ENCODE results near the gene BICDL2.
A peak's percentile ranks its signal among the peaks of the same experiment; 100 is the strongest.

Gene BICDL2

GRCh38 chr16:3058139-3059030 lies 21.6 kb upstream of the BICDL2 start:
- DNase-seq (ENCODE audit: low spot score), result peak; percentile 23
- H2BK12ac ChIP-seq (ENCODE audit: low read length), result no peak overlapping the region
- H3K27ac ChIP-seq (replicated peaks; ENCODE audit: low read length), result no peak overlapping the region
- peak overlapping the region; percentile 89 for H3K23ac ChIP-seq (ENCODE audit: low read depth, low read length, poor library complexity)
- peaks cover 0 to 13% (median 0%) of the 10 kb centered on the region in 3 experiments for H3K27me3 ChIP-seq (ENCODE audit: control insufficient read depth in 3 of 3, insufficient read depth in 3 of 3, low read depth in 1 of 3, low read length in 3 of 3)
- H3K4me2 ChIP-seq (ENCODE audit: insufficient read depth, low read length, poor library complexity, severe bottlenecking), result peak overlapping the region; percentile 96
- H2AK5ac ChIP-seq (ENCODE audit: low read depth, low read length), result peak overlapping the region; percentile 73
- no peak overlapping the region for H2BK5ac ChIP-seq (ENCODE audit: low read length)
- H3K14ac ChIP-seq (ENCODE audit: low read length), result no peak overlapping the region
- peak overlapping the region; percentile 58 to 88 for H3K4me3 ChIP-seq (ENCODE audit: low read length in 2 of 2)
- no peak overlapping the region for H2BK120ac ChIP-seq (ENCODE audit: low read depth, low read length)
- WGBS, 2 donors (ENCODE audit: extremely low coverage in 2 of 2, insufficient read length in 2 of 2, insufficient replicate concordance in 1 of 2), result no CpG with 5 or more reads among the region's 77 CpGs
- peaks cover 5 to 7% of the 10 kb centered on the region in 2 donors for H3K4me1 ChIP-seq (ENCODE audit: control insufficient read depth in 2 of 2, insufficient read depth in 1 of 2, low read depth in 1 of 2, low read length in 2 of 2)
- H3K18ac ChIP-seq (ENCODE audit: low read length), result peak overlapping the region; percentile 94
- no peak overlapping the region for H4K91ac ChIP-seq (ENCODE audit: low read depth, low read length, poor library complexity)
- peak overlapping the region; percentile 70 for H2BK15ac ChIP-seq (ENCODE audit: low read length)
- peak overlapping the region; percentile 93 for H2AFZ ChIP-seq (ENCODE audit: low read length)
- H3K4ac ChIP-seq (ENCODE audit: low read length), result no peak overlapping the region
- H3K9ac ChIP-seq (ENCODE audit: low read depth, low read length, poor library complexity), result peak overlapping the region; percentile 94
- no peak overlapping the region for H4K8ac ChIP-seq (ENCODE audit: low read depth, low read length)
- H3K79me1 ChIP-seq (ENCODE audit: low read depth, low read length), result peaks cover 1% of the 10 kb centered on the region
- H3K36me3 ChIP-seq (replicated peaks in 1 of 2; ENCODE audit: control insufficient read depth in 2 of 2, insufficient read depth in 2 of 2, low read length in 2 of 2), result peaks cover 7 to 12% of the 10 kb centered on the region in 2 donors
- H3K9me3 ChIP-seq (replicated peaks in 1 of 2; ENCODE audit: control insufficient read depth in 2 of 2, insufficient read depth in 1 of 2, low read depth in 1 of 2, low read length in 2 of 2), result peaks cover 0 to 2% of the 10 kb centered on the region in 2 donors

- H3K18ac ChIP-seq (ENCODE audit: low read length), result peak overlapping the region; percentile 27
- no peak overlapping the region for H2BK15ac ChIP-seq (ENCODE audit: low read length)
- H3K36me3 ChIP-seq (replicated peaks in 1 of 2; ENCODE audit: control insufficient read depth in 2 of 2, insufficient read depth in 2 of 2, low read length in 2 of 2), result peaks cover 7 to 12% of the 10 kb centered on the region in 2 donors
- H2BK5ac ChIP-seq (ENCODE audit: low read length), result no peak overlapping the region
- peaks cover 0 to 13% (median 0%) of the 10 kb centered on the region in 3 experiments for H3K27me3 ChIP-seq (ENCODE audit: control insufficient read depth in 3 of 3, insufficient read depth in 3 of 3, low read depth in 1 of 3, low read length in 3 of 3)
- no peak overlapping the region for H3K14ac ChIP-seq (ENCODE audit: low read length)
- no peak overlapping the region for H2AK5ac ChIP-seq (ENCODE audit: low read depth, low read length)
- no peak overlapping the region for H4K8ac ChIP-seq (ENCODE audit: low read depth, low read length)
- no peak for DNase-seq (ENCODE audit: low spot score)
- no peak overlapping the region for H3K4ac ChIP-seq (ENCODE audit: low read length)
- H3K27ac ChIP-seq (replicated peaks; ENCODE audit: low read length), result no peak overlapping the region
- H3K4me2 ChIP-seq (ENCODE audit: insufficient read depth, low read length, poor library complexity, severe bottlenecking), result peak overlapping the region; percentile 96
- H3K79me1 ChIP-seq (ENCODE audit: low read depth, low read length), result peaks cover 1% of the 10 kb centered on the region
- H2BK120ac ChIP-seq (ENCODE audit: low read depth, low read length), result no peak overlapping the region
- H3K9ac ChIP-seq (ENCODE audit: low read depth, low read length, poor library complexity), result peak overlapping the region; percentile 38
- H3K23ac ChIP-seq (ENCODE audit: low read depth, low read length, poor library complexity), result peak overlapping the region; percentile 89
- peaks cover 0 to 2% of the 10 kb centered on the region in 2 donors for H3K9me3 ChIP-seq (replicated peaks in 1 of 2; ENCODE audit: control insufficient read depth in 2 of 2, insufficient read depth in 1 of 2, low read depth in 1 of 2, low read length in 2 of 2)
- no peak overlapping the region for H4K91ac ChIP-seq (ENCODE audit: low read depth, low read length, poor library complexity)
- H3K4me1 ChIP-seq (ENCODE audit: control insufficient read depth in 2 of 2, insufficient read depth in 1 of 2, low read depth in 1 of 2, low read length in 2 of 2), result peaks cover 5 to 7% of the 10 kb centered on the region in 2 donors
- H3K4me3 ChIP-seq (ENCODE audit: low read length in 2 of 2), result no peak overlapping the region
- H2BK12ac ChIP-seq (ENCODE audit: low read length), result no peak overlapping the region
- WGBS, 2 donors (ENCODE audit: extremely low coverage in 2 of 2, insufficient read length in 2 of 2, insufficient replicate concordance in 1 of 2), result no CpG with 5 or more reads among the region's 22 CpGs
- H2AFZ ChIP-seq (ENCODE audit: low read length), result no peak overlapping the region
These were observed 20.7 kb upstream of the BICDL2 start for GRCh38 chr16:3057181-3058138.

GRCh38 chr16:3056336-3057180 lies 19.8 kb upstream of the BICDL2 start:
- H2BK5ac ChIP-seq (ENCODE audit: low read length), result no peak overlapping the region
- WGBS, 2 donors (ENCODE audit: extremely low coverage in 2 of 2, insufficient read length in 2 of 2, insufficient replicate concordance in 1 of 2), result no CpG with 5 or more reads among the region's 19 CpGs
- H3K14ac ChIP-seq (ENCODE audit: low read length), result no peak overlapping the region
- no peak overlapping the region for H4K91ac ChIP-seq (ENCODE audit: low read depth, low read length, poor library complexity)
- no peak overlapping the region for H3K23ac ChIP-seq (ENCODE audit: low read depth, low read length, poor library complexity)
- H3K9ac ChIP-seq (ENCODE audit: low read depth, low read length, poor library complexity), result peak overlapping the region; percentile 38
- H2BK15ac ChIP-seq (ENCODE audit: low read length), result no peak overlapping the region
- H3K36me3 ChIP-seq (replicated peaks in 1 of 2; ENCODE audit: control insufficient read depth in 2 of 2, insufficient read depth in 2 of 2, low read length in 2 of 2), result peaks cover 7 to 12% of the 10 kb centered on the region in 2 donors
- H3K27me3 ChIP-seq (ENCODE audit: control insufficient read depth in 3 of 3, insufficient read depth in 3 of 3, low read depth in 1 of 3, low read length in 3 of 3), result peaks cover 0 to 13% (median 0%) of the 10 kb centered on the region in 3 experiments
- peaks cover 5 to 7% of the 10 kb centered on the region in 2 donors for H3K4me1 ChIP-seq (ENCODE audit: control insufficient read depth in 2 of 2, insufficient read depth in 1 of 2, low read depth in 1 of 2, low read length in 2 of 2)
- H3K79me1 ChIP-seq (ENCODE audit: low read depth, low read length), result peaks cover 1% of the 10 kb centered on the region
- H3K27ac ChIP-seq (replicated peaks; ENCODE audit: low read length), result no peak overlapping the region
- peaks cover 0 to 2% of the 10 kb centered on the region in 2 donors for H3K9me3 ChIP-seq (replicated peaks in 1 of 2; ENCODE audit: control insufficient read depth in 2 of 2, insufficient read depth in 1 of 2, low read depth in 1 of 2, low read length in 2 of 2)
- no peak for DNase-seq (ENCODE audit: low spot score)
- no peak overlapping the region for H3K4me3 ChIP-seq (ENCODE audit: low read length in 2 of 2)
- H3K4me2 ChIP-seq (ENCODE audit: insufficient read depth, low read length, poor library complexity, severe bottlenecking), result no peak overlapping the region
- H2AK5ac ChIP-seq (ENCODE audit: low read depth, low read length), result no peak overlapping the region
- no peak overlapping the region for H2AFZ ChIP-seq (ENCODE audit: low read length)
- no peak overlapping the region for H2BK12ac ChIP-seq (ENCODE audit: low read length)
- no peak overlapping the region for H2BK120ac ChIP-seq (ENCODE audit: low read depth, low read length)
- no peak overlapping the region for H4K8ac ChIP-seq (ENCODE audit: low read depth, low read length)
- no peak overlapping the region for H3K4ac ChIP-seq (ENCODE audit: low read length)
- H3K18ac ChIP-seq (ENCODE audit: low read length), result no peak overlapping the region

All from neuronal stem cell (in vitro differentiated cells).